SH-SY5Y (cell line): ENCODE measurements around the gene SLC38A8.

Experiments
- GATA2 ChIP-seq: IDR thresholded peaks from 2 replicates; pipeline ENCODE4 v1.6.1; 2011; ENCODE audit warnings: mild to moderate bottlenecking, low read depth, low read length
- GATA3 ChIP-seq: IDR thresholded peaks from 2 replicates; pipeline ENCODE4 v1.6.1; 2011; ENCODE audit warnings: low read depth, mild to moderate bottlenecking, low read length, moderate library complexity

Gene SLC38A8

DNA sequence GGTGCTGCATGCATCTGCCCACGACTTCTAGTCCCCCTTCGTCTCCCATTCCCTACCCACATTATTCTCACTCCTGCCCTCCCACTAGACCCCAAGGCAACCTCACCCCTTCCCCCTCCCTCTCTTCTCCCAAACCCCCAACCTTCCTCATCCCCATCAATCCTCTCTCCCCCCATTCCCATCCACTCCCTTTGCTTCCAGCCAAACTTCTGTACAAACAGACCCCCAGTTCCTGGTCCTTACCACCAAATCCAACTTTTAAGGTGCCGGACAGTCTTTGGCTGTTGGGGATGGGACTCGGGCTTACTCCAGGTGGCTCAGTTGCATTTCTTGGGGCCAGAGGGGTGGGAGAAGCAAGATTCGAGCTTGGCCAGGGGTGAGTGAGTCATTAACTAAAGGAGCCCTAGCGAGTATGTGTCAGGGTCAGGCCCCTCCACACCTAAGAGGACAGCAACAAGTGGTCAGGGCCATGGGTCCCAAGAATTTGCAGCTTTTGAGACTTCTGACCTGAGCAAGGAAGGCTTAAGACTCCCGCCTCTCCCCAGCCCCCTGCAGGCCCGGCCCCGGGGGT, at the start of gene SLC38A8:
TSS of gene SLC38A8 (minus strand) at position 488 of the 571 bp plus-strand sequence. CDS start 638 bp downstream, outside the sequence.
- TF ChIP-seq GATA3 (no peak), GATA2 (no peak)

DNA sequence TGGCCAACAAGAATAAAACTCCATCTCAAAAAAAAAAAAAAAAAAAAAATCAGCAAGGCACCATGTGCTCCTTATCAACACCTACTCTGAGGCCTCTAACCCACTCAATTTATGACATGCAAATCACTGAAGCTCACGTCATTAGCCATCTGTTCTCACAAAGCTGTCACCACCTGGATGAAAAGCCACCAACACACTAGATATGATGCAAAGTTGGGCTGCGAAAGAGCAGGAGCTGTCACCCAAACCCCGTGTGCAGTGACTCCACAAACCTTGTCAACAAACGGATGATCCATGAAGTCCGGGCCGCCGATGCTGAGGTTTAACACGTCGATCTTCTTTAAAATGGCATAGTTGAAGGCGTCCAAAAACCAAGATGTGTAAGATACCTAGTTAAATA, 48.9 kb upstream of the SLC38A8 start:
- TF ChIP-seq GATA3: no peak
- TF ChIP-seq GATA2: no peak

DNA sequence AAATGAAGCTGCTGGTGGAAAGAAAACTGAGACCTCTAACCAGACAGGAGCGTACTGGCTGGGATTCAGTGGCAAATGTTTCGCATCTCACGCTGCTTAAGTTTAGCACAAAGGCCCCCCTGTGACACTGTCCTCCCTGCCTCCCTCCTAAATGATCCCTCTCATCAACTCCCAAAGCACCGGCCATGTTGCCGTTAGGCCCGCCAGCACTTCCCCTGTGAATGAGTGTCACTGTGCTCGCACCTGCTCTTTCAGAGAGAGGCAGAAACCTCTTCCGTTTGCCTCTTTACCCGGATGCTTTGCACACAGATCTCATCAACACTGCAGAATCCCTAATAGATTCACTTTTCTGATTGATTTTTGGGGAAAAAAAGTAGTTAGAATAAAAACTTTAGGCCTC, 47.6 kb upstream of the SLC38A8 start:
- TF ChIP-seq GATA2: no peak
- TF ChIP-seq GATA3: no peak

DNA sequence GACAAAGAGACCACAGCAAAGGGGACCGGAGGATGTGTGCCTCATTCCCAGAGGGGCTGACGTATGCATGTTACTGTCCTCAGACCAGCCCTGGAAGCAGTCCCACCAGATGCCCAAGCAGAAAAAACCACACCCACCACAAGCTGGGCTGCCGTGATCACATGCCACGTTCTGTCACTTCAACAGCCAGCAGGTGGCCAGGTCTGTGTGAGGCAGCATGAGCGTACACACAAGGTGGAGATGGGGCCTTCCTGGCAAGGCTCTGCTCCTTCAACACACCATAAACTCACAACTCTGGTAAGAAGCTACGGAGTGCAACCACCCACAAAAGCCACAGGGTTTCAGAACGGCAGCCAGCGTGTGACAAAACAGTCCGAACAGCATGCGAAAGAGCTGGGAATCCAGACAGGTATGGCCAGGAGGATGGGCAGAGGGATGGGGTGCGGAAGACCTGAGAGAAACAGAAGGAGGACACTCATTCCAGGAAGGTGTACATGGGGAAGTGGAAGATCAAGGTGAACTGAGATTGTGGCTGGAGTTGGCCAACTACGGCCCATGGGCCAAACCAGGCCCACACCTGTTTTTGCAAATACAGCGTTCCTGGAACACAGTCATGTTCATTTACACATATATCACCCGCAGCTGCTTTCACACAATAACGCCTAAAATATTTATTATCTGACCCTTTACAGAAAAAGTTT, 46.2 kb upstream of the SLC38A8 start:
- TF ChIP-seq GATA2: no peak
- TF ChIP-seq GATA3: no peak

DNA sequence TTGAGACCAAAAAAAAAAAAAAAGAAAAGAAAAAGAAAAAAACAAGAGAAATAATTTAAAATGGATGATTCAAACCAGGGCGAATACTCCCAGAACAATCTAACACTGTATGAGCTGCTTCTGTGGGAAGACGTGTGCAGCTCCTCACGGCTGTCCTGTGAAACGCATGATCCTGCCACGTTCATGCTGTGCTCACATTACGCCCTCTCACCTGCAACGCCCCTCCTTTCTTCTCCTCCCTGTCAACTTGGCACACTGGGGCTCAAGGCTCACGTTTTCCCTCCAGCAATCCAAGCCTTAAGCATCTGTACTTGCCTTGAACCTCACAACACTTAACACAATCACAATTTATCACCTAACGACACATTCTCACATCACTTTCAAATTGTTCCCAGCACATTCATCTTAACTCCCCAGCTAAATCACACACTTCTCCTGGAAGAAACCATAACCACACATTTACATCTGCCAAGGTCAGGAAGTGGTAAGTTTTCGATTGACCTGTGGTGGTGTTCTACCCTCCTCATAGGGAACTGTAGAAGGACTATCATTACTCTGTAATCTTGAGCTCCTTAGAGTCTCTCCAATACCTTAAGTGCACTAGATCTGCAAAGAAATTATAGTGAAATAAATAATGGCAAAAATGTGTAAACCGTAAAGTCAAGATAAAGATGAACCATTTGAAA, 45.0 kb upstream of the SLC38A8 start:
- TF ChIP-seq GATA3: no peak
- no peak for TF ChIP-seq GATA2

DNA sequence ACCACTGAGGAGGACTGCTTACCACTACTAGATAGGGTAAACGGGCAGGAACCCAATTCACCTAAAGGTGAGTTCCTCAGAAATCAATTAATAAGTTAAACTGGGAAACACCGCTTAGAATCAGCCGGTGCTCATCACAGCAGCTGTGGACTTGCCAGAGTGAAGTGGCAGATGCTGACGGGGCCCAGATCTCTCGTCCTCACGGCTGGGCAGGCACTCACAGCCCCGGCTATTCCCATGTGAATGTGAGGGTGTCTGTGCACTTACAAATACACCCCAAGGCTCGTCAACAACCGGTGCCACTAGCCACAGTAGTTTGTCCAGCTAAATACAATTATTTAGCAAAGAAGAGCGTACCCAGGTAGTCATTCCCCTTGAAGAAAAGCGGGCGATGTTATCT, 44.4 kb upstream of the SLC38A8 start:
- TF ChIP-seq GATA2 (no peak), GATA3 (no peak)

DNA sequence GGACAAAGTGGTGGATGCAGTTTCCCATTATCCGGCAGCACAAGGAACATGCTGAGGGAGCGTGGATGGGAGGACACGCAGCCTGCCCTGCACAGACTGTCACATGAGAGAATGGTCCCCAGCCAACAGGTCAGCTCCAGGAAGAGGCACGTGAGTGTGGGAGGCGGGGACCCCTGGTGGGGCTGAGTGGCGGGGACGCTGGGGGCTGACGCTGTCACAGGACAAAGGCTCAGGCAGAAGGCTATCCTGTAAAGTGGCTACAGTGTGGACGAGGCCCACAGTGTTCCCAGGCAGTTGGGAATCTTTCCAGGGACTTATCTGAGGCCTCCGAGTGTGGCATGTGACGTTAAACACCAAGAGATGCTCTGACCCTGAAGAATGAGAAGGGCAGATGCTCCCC, 43.7 kb upstream of the SLC38A8 start:
- no peak for TF ChIP-seq GATA2
- TF ChIP-seq GATA3: no peak

DNA sequence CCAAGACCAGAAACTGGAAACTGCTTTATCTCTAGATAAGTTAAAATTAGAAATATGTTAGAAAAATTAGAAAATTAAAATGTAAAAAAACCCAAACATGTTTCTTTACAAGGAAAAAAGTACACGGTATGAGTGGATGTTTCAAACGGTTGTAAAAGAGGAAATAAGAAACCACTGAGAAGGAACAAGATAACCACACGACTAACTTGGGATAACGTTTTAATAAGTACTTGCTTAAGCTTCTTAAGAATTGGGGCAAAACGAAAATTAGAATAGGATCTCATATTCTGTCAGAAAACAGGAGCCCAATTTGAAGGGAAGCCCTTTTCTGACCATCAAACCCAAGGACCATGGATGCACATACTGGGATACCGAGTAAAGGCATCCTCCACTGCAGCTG, 43.2 kb upstream of the SLC38A8 start:
- TF ChIP-seq GATA2 (no peak), GATA3 (no peak)

DNA sequence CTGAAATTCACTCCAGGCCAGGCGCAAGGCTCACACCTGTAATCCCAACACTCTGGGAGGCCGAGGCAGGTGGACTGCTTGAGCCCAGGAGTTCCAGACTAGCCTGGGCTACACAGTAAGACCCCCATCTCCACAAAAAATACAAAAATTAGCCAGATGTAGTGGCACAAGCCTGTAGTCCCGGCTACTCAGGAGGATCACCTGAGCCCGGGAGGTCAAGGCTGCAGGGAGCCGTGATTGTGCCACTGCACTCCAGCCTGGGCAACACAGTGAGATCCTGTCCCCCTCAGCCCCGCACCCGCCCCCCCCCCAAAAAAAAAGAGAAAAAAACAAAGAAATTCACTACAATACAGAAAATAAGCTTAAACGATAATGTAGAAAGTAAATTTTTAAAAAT, 42.7 kb upstream of the SLC38A8 start:
- TF ChIP-seq GATA2 (no peak), GATA3 (no peak)

DNA sequence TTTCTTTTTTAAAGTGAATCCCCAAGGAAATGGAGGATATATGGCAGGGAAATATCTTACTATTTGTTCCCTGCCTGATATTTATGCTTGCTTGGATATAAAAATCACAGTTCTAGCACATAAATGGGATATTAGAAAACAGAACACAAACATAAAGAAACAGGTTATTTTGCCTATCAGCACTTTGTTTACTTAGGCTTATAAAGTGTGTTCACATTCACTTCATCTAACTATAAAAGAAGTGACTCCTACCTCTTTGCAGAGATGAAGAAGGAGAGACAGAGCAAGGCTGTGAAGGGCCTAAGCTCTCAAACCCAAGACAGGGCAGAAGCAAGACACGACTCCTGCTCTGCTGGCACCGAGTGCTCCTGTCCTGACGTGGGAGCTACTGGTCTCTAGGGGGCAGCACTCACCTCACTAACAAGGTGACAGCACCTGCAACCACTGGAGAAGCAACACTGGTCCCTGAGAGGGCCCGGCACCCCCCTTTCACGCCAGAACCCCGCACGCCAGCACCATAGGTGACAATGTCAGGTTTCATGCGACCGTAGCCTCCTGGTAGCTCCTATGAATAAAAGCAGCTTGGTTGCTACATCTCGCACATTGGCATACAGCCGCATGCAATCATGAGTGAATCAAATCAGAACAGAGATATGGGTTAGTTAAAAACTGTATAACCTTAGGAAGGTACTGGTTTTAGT, 42.1 kb upstream of the SLC38A8 start:
- TF ChIP-seq GATA2 (no peak), GATA3 (no peak)

DNA sequence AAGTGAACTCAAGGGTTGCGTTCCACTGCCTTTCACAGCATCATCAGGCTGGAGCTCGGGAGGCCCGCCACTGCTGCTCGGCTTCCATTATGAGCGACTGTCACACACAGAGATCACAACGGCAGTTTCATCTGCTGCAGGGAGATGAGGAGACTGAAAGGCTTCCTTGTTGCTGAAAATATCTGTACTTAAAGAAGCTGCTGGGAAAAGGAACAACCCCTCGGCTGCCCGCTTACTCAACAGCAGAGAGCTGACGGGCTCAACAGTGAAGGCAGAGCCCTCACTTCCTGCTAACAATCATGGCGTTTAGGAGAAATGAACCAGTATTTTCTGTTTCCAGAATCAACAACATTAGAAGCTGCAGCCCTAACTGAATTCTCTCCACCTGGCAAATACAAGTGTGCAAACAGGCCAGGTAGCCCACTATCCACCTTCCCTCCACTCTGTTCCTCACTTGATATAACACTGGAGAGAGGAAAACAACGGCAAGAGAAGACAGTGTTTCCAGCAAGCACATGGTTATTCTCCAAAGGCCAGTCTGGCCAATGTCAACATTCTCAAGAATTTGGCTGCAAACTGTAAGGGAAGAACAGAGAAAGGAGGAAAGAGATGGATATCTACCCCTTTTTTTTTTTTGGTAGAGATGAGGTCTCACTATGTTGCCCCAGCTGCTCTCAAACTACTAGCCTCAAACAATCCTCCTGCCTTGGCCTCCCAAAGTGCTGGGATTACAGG, 40.4 kb upstream of the SLC38A8 start:
- TF ChIP-seq GATA3 (no peak), GATA2 (no peak)

DNA sequence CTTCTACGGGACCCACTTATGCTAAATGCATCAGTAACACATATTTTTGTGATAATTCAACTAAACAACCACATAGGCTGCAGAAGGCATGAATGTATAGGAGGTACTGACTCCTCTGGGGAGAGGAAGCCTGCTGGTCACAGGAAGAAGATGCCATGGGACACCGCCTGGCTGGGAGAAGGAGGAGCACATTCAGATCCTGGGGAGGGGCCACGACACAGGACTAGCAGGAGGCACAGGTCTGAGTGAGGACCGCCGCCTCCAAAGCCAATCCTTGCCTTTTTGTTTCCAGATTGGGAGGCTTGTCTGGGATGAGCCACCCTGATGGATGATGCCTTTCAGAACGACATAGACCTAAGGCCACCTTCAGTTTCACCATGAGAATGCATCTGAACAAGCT, 39.5 kb upstream of the SLC38A8 start:
- TF ChIP-seq GATA3 (no peak), GATA2 (no peak)

DNA sequence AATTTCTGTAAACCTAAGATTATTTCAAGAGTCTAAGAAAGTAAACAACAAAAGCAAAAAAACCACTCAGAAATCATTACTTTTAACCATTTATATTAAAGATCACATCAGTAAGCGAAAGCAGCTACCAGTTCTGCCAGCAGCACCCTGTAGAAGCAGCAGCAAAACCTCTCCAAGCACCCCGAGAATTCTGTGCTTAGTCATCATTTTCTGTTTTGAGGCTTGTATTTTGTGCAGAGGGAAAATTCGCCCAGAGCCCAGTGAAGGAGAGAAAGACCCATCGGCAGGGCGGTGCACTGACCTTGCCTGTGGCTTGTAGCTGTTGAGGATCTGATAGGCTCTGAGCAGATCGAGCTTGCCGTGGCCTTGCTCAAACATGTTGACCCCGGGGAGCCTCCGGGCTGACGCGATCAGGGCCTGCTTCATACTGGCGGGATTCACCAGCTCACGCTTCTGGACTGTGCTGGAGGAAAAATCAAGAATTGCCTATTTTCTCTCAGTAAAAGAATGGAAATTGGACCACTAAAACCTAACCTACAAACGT, 38.9 kb upstream of the SLC38A8 start:
- TF ChIP-seq GATA3: no peak

DNA sequence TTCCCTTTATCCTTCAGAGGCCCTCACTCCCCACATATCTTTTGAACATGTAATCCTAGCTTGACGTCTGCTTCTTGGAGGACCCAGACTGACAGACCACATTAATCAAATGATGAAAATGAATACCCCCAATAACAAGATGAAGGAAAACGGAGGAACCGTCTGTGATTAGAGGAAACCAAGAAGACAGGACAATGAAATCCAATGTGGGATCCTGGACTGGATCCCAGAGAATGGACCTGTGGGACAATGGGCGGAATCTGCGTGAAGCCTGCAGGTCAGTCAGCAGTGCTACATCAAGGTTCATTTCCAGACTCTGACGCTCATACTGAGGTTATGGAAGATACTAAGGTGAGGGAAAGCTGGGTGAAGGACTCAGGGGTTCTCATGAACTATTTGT, 38.2 kb upstream of the SLC38A8 start:
- no peak for TF ChIP-seq GATA3
- TF ChIP-seq GATA2: no peak

DNA sequence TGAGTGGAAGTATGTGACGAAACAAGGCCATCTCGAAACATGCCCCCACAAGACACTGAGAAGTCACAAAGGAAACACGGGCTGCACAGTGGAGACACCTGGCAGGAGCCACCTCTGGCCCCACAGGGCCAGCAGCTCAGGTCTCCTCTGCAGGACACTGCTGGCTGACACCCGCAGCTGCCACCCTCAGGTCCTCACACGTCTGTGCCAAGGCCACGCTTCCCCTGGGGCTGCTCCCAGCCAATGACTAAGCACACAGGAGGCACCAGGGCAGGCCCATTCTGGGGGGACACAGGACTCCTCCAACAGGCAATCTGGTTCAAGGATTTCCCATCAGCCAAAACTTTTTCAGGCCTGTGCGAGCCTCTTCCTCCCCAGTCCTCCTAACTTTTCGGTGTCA, 37.8 kb upstream of the SLC38A8 start:
- TF ChIP-seq GATA3 (no peak), GATA2 (no peak)
